Breast epithelium (tissue), 3 donors: Measurements from ENCODE around the gene FDX1.

Experiments
- CTCF ChIP-seq, 3 donors: fragments of 450-650 bp; IDR thresholded peaks; one replicate each; pipeline ENCODE4 v1.5.1; 2016 to 2017; ENCODE audit warnings: antibody characterized with exemption in 3 of 3, mild to moderate bottlenecking in 3 of 3, moderate library complexity in 3 of 3
- POLR2AphosphoS5 ChIP-seq, 3 donors: sonication (generic); formaldehyde crosslinking; IDR thresholded peaks; one replicate each; pipeline ENCODE4 v1.6.1; 2017; ENCODE audit warnings: antibody characterized with exemption in 3 of 3

- TF ChIP-seq CTCF (IDR thresholded peaks at IDR 0.05), result no peak
- TF ChIP-seq POLR2AphosphoS5 (IDR thresholded peaks at IDR 0.05), result no peak
Observed at GRCh38 chr11:110509472-110509871, 79.7 kb downstream of the FDX1 start.
